NCI-H2227 (cell line): ENCODE measurements around the gene UBR7.
A peak's percentile ranks its signal among the peaks of the same experiment; 100 is the strongest.
"Not testable (repeated sequence)": the region's sequence is repeated elsewhere in the genome, so short reads cannot be mapped to it uniquely, and the experiment has no call there.

Experiments used
- DNase-seq: peaks from one replicate; lab custom pipeline; 2025; ENCODE audit not compliant: unreplicated experiment; lab: John Stamatoyannopoulos, UW

The UBR7 gene

GRCh38 chr14:93186956-93187355 lies 20.1 kb upstream of the UBR7 start:
- no peak for DNase-seq

- DNase-seq, result no peak
Measured at GRCh38 chr14:93195316-93195999, 11.6 kb upstream of the UBR7 start.

DNA sequence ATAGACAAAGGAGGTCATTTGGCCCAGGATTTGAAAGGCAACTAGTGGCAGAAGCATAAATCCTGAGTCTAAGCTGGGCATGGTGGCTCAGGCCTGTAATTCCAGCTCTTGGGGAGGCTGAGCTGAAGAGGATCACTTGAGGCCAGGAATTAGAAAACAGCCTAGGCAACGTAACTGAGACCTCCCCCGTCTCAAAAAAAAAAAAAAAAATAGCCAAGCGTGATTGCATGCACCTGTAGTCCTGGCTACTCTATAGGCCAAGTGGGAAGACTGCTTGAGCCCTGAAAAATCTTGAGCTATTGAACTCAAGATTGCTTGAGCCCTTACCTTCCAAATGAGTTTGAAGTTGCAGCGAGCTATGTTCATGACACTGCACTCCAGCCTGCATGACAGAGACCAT lies 8.0 kb upstream of the UBR7 start:
- DNase-seq, result no peak

GRCh38 chr14:93200553-93200952 lies 6.5 kb upstream of the UBR7 start:
- DNase-seq, result no peak

GRCh38 chr14:93201155-93201704 lies 5.8 kb upstream of the UBR7 start:
- no peak for DNase-seq

DNA sequence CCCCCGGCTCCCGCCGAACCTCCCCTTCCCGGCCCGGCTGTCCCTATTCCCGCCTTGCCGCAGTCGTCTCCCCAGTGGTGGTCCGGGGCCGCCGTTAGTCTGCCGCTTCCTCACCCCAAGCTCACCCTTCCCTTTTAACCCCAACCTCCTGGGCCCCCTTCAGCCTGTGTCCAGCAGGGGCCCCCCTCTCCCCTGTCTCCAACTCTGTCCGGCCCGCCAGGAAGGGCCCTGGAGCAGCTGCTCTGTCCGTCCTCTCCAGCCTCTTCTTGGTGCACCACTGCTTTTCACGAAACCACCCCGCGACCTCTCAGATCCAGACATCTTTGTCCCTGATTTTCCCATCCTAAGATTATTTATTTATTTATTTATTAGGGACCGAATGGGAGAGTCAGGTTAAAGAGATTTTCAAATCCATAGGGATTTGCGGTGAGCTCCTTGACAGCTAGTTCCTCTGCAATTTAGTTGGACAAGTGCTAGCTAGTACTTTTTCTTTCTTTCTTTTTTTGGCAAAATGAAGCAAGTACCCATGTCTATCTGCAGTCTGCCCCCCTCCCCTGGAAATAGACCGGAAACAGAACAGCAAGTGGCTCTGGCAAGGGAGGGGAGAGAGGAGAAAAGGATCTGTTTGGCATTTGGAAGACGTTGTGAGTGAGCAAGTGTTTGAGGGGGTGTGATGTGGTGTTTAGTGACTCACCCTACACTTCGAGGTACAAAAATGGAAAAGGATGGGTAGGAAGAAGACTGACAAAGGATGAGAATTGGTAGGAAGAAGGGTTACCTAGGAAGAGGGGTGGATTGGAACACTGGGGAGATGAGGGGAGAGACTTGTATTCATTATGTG lies 632 bp downstream of the UBR7 start:
- peak; percentile 52 for DNase-seq

GRCh38 chr14:93212432-93212831 lies 5.4 kb downstream of the UBR7 start:
- no peak for DNase-seq

GRCh38 chr14:93214598-93214997 lies 7.5 kb downstream of the UBR7 start:
- DNase-seq, result no peak

GRCh38 chr14:93219103-93219726 lies 12.2 kb downstream of the UBR7 start:
- DNase-seq, result peak; percentile 49

DNA sequence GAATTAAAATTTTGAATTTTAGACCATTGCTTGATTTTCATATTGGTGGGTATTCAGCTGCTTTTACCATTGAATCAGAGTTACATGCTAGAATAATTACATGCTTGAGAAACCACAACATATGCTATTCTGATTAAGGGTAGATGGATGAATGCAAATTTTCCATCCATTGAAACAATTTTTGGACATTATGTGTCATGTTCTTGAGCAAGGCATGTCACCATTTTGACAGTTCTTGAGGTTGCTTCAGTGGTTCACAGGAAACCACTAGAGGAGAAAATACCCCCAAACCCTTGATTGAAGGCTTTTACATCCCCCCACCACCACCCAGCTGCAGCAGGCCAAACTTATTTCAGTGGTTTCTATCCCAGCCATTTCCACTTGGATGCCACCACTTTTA lies 13.5 kb downstream of the UBR7 start:
- no peak for DNase-seq

GRCh38 chr14:93223565-93223964 lies 16.5 kb downstream of the UBR7 start:
- no peak for DNase-seq

DNA sequence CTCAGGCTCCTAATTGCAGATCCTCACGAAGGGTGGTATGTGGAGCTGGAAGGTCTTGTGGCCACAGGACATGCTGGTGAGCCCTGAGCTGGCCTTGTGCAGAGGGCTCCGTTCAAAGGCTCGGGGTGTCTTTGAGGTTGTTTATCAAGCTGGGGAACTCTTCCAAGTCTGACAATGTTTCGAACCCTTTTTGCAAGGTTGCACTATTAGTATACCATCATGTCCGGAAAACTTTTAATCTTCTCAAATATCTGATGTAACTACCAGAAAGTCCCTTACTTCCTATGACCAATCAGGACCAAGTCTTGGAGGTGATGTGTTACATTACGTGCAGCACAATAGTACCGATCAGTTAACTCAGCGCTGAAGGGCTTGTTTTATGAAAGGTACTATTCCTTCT lies 21.5 kb downstream of the UBR7 start:
- DNase-seq, result no peak

DNA sequence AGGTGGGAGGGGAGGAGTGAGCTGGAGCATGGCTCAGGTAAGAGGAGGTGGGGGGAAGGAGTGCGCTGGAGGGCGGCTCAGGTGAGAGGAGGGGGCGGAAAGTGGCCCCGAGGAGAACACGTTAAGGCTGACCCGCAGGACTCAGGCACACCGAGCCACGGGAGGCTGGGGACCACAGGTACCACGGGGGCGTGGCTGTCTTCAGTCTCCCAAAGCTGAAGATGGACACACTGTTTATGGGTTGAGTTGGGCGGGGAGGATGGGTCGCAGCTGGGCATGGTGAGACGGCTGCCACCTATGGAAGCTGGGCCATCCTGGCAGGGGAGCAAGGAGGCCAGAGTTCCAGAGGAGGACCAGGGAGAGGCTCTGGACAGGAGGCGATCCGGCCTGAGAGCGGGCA lies 23.5 kb downstream of the UBR7 start:
- no peak for DNase-seq

GRCh38 chr14:93231129-93231979 lies 24.3 kb downstream of the UBR7 start:
- peak; percentile 78 for DNase-seq

DNA sequence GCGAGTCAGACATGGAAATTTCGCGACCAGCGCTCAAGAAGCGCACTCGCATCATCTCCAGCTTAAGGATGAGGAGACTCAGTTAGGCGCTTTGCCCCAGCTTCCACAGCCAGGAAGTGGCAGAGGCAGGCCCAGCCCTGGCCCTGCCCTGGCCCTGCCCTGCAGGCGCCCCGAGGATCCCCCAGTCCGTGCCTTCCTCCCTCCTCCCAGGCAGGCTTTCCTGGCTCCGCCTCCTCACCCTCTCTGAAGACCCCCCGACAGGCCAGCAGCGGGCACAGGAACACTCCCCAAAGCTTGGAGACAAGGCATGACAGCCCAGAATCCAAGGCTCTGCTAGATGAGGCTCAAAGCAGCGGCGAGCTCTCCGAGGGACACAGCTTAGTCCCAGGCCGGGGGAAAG lies 25.1 kb downstream of the UBR7 start:
- DNase-seq, result no peak

- DNase-seq, result not testable (repeated sequence)
Measured at GRCh38 chr14:93233078-93233477, 26.0 kb downstream of the UBR7 start.

DNA sequence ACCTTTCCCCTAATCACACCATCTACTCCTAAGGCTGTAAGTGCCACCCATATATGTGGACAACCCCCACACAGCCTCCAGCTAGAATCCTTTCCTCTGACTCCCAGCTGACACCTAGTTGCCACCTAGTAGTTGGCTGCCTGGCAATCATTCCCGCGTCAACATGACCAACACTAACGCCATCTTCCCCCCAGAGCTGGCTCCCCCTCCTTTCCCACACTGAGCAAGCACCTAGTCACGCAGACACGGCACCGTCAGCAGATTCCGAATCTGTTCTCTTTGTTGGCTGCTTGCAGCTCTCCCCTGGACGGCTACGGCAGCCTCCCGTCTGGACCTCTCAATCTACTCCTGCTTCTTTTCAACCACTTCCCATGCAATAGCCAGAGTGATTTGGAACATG lies 27.7 kb downstream of the UBR7 start:
- DNase-seq, result peak; percentile 23

DNA sequence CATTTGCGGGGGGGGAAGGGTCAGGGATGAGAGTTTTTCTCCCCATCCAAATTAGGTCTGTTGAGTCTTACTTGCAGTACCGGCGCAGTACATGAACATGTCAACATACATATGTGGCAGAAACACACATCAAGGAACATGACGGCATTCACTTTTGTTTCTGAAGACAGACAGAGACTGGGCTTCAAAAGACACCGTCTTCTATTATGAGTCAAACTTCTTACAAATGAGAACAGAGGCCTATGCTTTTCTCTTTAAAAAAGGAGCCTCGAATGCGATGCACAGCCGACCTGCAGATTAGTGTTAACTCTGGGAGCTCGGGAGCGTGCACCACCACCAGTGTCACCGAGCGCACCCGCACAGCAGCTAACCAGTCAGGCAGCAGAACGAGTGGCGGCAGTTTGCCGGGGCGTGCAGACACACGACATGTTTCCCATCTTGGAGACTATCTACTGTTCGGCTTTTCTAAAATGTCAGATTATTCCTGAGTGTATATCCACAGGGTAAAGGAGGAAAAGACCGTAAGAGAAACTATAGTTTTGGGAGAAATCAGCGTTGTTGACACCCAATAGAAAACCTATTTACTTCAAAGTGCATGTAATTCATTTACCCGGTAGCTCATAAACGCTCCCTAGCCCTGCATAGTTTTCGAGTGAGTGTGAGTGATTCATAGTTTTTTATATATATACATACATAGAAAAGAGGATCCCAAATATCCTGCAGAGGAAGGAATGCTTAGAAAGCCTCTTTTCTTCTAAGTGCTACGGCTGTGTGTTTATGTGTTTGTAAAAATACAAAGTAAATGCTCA lies 33.0 kb downstream of the UBR7 start:
- no peak for DNase-seq

DNA sequence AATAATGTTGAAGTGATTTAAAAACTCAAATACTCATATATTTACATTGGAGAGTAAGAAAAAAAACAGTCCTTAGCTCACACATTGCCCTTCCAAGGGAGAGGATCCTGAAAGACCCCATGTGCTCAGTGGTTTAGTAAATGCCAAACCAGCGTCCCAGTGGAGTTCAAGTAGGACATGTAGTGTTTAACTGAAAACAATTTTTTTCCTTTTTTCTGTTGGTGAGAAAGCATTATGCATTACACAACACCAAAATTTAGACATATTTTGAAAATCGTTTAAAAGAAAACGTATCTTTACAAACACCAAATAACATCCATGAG lies 33.6 kb downstream of the UBR7 start:
- no peak for DNase-seq

DNA sequence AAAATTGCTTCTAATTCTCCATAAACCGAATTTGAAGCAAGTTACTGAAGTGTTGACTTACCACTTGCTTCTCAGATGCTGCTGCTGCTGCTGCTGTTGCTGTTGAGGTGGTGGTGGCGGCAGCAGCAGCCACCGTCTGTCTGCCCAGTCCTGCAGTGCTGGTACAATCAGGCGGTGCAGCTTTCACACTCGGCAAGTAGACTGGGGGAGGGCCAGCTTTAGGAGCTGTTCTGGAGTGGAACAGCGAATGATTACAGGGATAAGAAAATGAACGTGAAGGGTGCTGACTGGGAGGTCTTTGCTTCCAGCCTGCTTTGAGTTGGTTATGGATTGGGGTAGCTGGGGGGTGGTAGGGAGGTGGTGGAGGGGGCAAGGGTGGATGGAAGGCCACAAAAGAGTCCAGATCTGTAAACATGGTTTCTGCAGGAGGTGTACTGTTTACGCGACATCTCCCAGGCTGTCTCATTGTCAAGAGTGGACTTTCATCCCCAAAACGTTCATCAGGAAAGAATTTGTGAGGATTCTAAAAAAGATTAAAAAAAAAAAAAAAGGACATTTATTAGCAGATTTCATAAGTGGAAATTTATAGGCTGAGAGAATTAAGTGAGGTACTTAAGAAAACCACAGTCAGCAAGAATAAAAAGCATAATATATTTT lies 38.8 kb downstream of the UBR7 start:
- DNase-seq, result peak; percentile 6
